Naive B cell (primary cell): ENCODE data around the gene SMIM35. TPM values are rescaled to one million over a fixed set of nuclear protein-coding genes. Genes with fewer than 3 reads are reported as not detected.

Source experiments
- ATAC-seq, 2 donors: fragments of 150-1000 bp; cut with Tn5 transposase; 2 replicates each; pipeline ENCODE4 v1.10.0; 2021; ENCODE audit warnings: low read depth in 2 of 2, mild to moderate bottlenecking in 2 of 2, moderate library complexity in 2 of 2
- DNase-seq: peaks from one replicate; pipeline ENCODE4 v3.0.0; 2022
- H3K27ac Mint-ChIP-seq, 6 donors: one replicate each; pipeline ENCODE4 v1.8.0; 2020 to 2022; ENCODE audit warnings: mild to moderate bottlenecking in 6 of 6, mixed read lengths in 6 of 6, moderate library complexity in 5 of 6, inconsistent platforms in 2 of 6
- H3K27me3 Mint-ChIP-seq, 3 donors: one replicate each; pipeline ENCODE4 v1.8.0; 2021 to 2022; ENCODE audit warnings: mixed read lengths in 3 of 3, mild to moderate bottlenecking in 1 of 3
- H3K36me3 Mint-ChIP-seq, 2 donors: one replicate each; pipeline ENCODE4 v1.8.0; 2020 to 2022; ENCODE audit warnings: mixed read lengths in 2 of 2, inconsistent platforms in 1 of 2, mild to moderate bottlenecking in 1 of 2
- H3K4me1 Mint-ChIP-seq, 3 donors: one replicate each; pipeline ENCODE4 v1.8.0; 2020 to 2022; ENCODE audit warnings: mixed read lengths in 3 of 3, inconsistent platforms in 1 of 3, mild to moderate bottlenecking in 1 of 3, moderate library complexity in 1 of 3
- H3K4me3 Mint-ChIP-seq, 8 donors: one replicate each; pipeline ENCODE4 v1.8.0; 2020 to 2022; ENCODE audit warnings: mild to moderate bottlenecking in 8 of 8, mixed read lengths in 8 of 8, moderate library complexity in 8 of 8, inconsistent platforms in 2 of 8
- H3K9me3 Mint-ChIP-seq, 7 donors: one replicate each; pipeline ENCODE4 v1.8.0; 2020 to 2022; ENCODE audit warnings: mixed read lengths in 7 of 7, mild to moderate bottlenecking in 5 of 7, inconsistent platforms in 2 of 7, moderate library complexity in 1 of 7
- polyA plus RNA-seq, 6 donors: library from polyadenylated mRNA; unstranded; fragments of 300-500 nt; fragmentation: Illumina TruSeq; gene quantifications; one replicate each; pipeline ENCODE4 v1.2.3, GENCODE V29; 2021; ENCODE audit warnings: low read depth in 6 of 6

The SMIM35 gene
- polyA plus RNA-seq, 6 donors from 2014 or later, result 0.77 to 3.4 (median 1.1) TPM

GRCh38 chr11:118120793-118121192 lies 34.0 kb upstream of the SMIM35 start:
- H3K36me3 Mint-ChIP-seq, result no peaks in the 10 kb centered on the region
- H3K4me3 Mint-ChIP-seq, result no peak overlapping the region
- H3K9me3 Mint-ChIP-seq, result peaks cover 0 to 2% (median 0%) of the 10 kb centered on the region in 7 donors
- no peak for DNase-seq
- no peak for ATAC-seq
- peaks cover 5 to 23% (median 10%) of the 10 kb centered on the region in 3 donors for H3K27me3 Mint-ChIP-seq
- H3K4me1 Mint-ChIP-seq, result peaks cover 8 to 29% (median 22%) of the 10 kb centered on the region in 3 donors
- peak overlapping the region in 1 of 6 donors; percentile 3 for H3K27ac Mint-ChIP-seq

- peaks cover 18 to 48% (median 29%) of the 10 kb centered on the region in 3 donors for H3K27me3 Mint-ChIP-seq
- H3K4me3 Mint-ChIP-seq, result peak overlapping the region in 4 of 8 donors; percentile 42 to 84 (median 67)
- H3K4me1 Mint-ChIP-seq, result peaks cover 8 to 38% (median 22%) of the 10 kb centered on the region in 3 donors
- no peak for DNase-seq
- ATAC-seq, result peak in 1 of 2 donors; percentile 97
- peak overlapping the region in 4 of 6 donors; percentile 14 to 95 (median 65) for H3K27ac Mint-ChIP-seq
- no peaks in the 10 kb centered on the region for H3K36me3 Mint-ChIP-seq
- H3K9me3 Mint-ChIP-seq, result peaks cover 0 to 2% (median 0%) of the 10 kb centered on the region in 7 donors
Observed at GRCh38 chr11:118117790-118118601, 31.2 kb upstream of the SMIM35 start.

- H3K9me3 Mint-ChIP-seq, result no peaks in the 10 kb centered on the region
- no peak for ATAC-seq
- H3K27me3 Mint-ChIP-seq, result peaks cover 28 to 56% (median 29%) of the 10 kb centered on the region in 3 donors
- H3K4me3 Mint-ChIP-seq, result no peak overlapping the region
- peaks cover 8 to 38% (median 22%) of the 10 kb centered on the region in 3 donors for H3K4me1 Mint-ChIP-seq
- H3K27ac Mint-ChIP-seq, result peak overlapping the region in 2 of 6 donors; percentile 42 to 75
- H3K36me3 Mint-ChIP-seq, result no peaks in the 10 kb centered on the region
- DNase-seq, result no peak
Observed at GRCh38 chr11:118115048-118115447, 28.3 kb upstream of the SMIM35 start.

- H3K27me3 Mint-ChIP-seq, result peaks cover 28 to 58% (median 35%) of the 10 kb centered on the region in 3 donors
- DNase-seq, result no peak
- no peaks in the 10 kb centered on the region for H3K9me3 Mint-ChIP-seq
- H3K4me3 Mint-ChIP-seq, result no peak overlapping the region
- H3K36me3 Mint-ChIP-seq, result no peaks in the 10 kb centered on the region
- no peak for ATAC-seq
- H3K27ac Mint-ChIP-seq, result no peak overlapping the region
- H3K4me1 Mint-ChIP-seq, result peaks cover 8 to 37% (median 22%) of the 10 kb centered on the region in 3 donors
Observed at GRCh38 chr11:118114266-118114665, 27.5 kb upstream of the SMIM35 start.

- peaks cover 3 to 23% (median 10%) of the 10 kb centered on the region in 3 donors for H3K4me1 Mint-ChIP-seq
- H3K36me3 Mint-ChIP-seq, result no peaks in the 10 kb centered on the region
- H3K4me3 Mint-ChIP-seq, result no peak overlapping the region
- H3K27ac Mint-ChIP-seq, result no peak overlapping the region
- ATAC-seq (no peak), DNase-seq (no peak)
- H3K9me3 Mint-ChIP-seq, result no peaks in the 10 kb centered on the region
- H3K27me3 Mint-ChIP-seq, result peaks cover 28 to 47% (median 40%) of the 10 kb centered on the region in 3 donors
Observed at GRCh38 chr11:118112711-118113430, 26.1 kb upstream of the SMIM35 start.

- no peaks in the 10 kb centered on the region for H3K36me3 Mint-ChIP-seq
- H3K9me3 Mint-ChIP-seq, result no peaks in the 10 kb centered on the region
- H3K27me3 Mint-ChIP-seq, result peaks cover 33 to 40% (median 38%) of the 10 kb centered on the region in 3 donors
- peaks cover 0 to 11% (median 0%) of the 10 kb centered on the region in 3 donors for H3K4me1 Mint-ChIP-seq
- no peak for ATAC-seq
- DNase-seq, result no peak
- H3K4me3 Mint-ChIP-seq, result no peak overlapping the region
- no peak overlapping the region for H3K27ac Mint-ChIP-seq
Observed at GRCh38 chr11:118111744-118112035, 24.9 kb upstream of the SMIM35 start.

GRCh38 chr11:118111019-118111743 lies 24.4 kb upstream of the SMIM35 start:
- H3K27ac Mint-ChIP-seq, result no peak overlapping the region

GRCh38 chr11:118109231-118109630 lies 22.5 kb upstream of the SMIM35 start:
- H3K27me3 Mint-ChIP-seq, result peaks cover 23 to 29% (median 24%) of the 10 kb centered on the region in 3 donors
- H3K4me1 Mint-ChIP-seq, result peaks cover 0 to 2% (median 0%) of the 10 kb centered on the region in 3 donors
- H3K36me3 Mint-ChIP-seq, result no peaks in the 10 kb centered on the region
- no peak overlapping the region for H3K4me3 Mint-ChIP-seq
- no peak overlapping the region for H3K27ac Mint-ChIP-seq
- no peaks in the 10 kb centered on the region for H3K9me3 Mint-ChIP-seq
- DNase-seq (no peak), ATAC-seq (no peak)

More at GRCh38 chr11:118111019-118111743, 24.4 kb upstream of the SMIM35 start:
- no peaks in the 10 kb centered on the region for H3K9me3 Mint-ChIP-seq
- H3K4me1 Mint-ChIP-seq, result peaks cover 0 to 11% (median 0%) of the 10 kb centered on the region in 3 donors
- no peak overlapping the region for H3K4me3 Mint-ChIP-seq
- H3K27me3 Mint-ChIP-seq, result peaks cover 33 to 40% (median 38%) of the 10 kb centered on the region in 3 donors
- no peaks in the 10 kb centered on the region for H3K36me3 Mint-ChIP-seq
- no peak for ATAC-seq
- DNase-seq, result no peak

GRCh38 chr11:118108513-118108912 lies 21.8 kb upstream of the SMIM35 start:
- no peak overlapping the region for H3K4me3 Mint-ChIP-seq

GRCh38 chr11:118106789-118107335 lies 20.1 kb upstream of the SMIM35 start:
- Mint-ChIP-seq H3K27me3 (peaks cover 10 to 20% (median 14%) of the 10 kb centered on the region in 3 donors), H3K4me3 (no peak overlapping the region), H3K4me1 (no peaks in the 10 kb centered on the region), H3K36me3 (no peaks in the 10 kb centered on the region), H3K9me3 (no peaks in the 10 kb centered on the region), H3K27ac (no peak overlapping the region)
- no peak for ATAC-seq
- DNase-seq, result no peak

More at GRCh38 chr11:118108513-118108912, 21.8 kb upstream of the SMIM35 start:
- Mint-ChIP-seq H3K36me3 (no peaks in the 10 kb centered on the region), H3K9me3 (no peaks in the 10 kb centered on the region), H3K4me1 (no peaks in the 10 kb centered on the region), H3K27me3 (peaks cover 19 to 25% (median 20%) of the 10 kb centered on the region in 3 donors), H3K27ac (no peak overlapping the region)
- DNase-seq (no peak), ATAC-seq (no peak)

- no peak for DNase-seq
- H3K27ac Mint-ChIP-seq, result no peak overlapping the region
- H3K9me3 Mint-ChIP-seq, result no peaks in the 10 kb centered on the region
- ATAC-seq, result no peak
- peaks cover 5 to 19% (median 6%) of the 10 kb centered on the region in 3 donors for H3K27me3 Mint-ChIP-seq
- no peak overlapping the region for H3K4me3 Mint-ChIP-seq
- no peaks in the 10 kb centered on the region for H3K36me3 Mint-ChIP-seq
- H3K4me1 Mint-ChIP-seq, result no peaks in the 10 kb centered on the region
Observed at GRCh38 chr11:118105657-118106305, 19.0 kb upstream of the SMIM35 start.

- H3K4me1 Mint-ChIP-seq, result no peaks in the 10 kb centered on the region
- peaks cover 5 to 10% (median 5%) of the 10 kb centered on the region in 3 donors for H3K27me3 Mint-ChIP-seq
- no peak overlapping the region for H3K4me3 Mint-ChIP-seq
- no peaks in the 10 kb centered on the region for H3K36me3 Mint-ChIP-seq
- DNase-seq (no peak), ATAC-seq (no peak)
- no peaks in the 10 kb centered on the region for H3K9me3 Mint-ChIP-seq
- no peak overlapping the region for H3K27ac Mint-ChIP-seq
Observed at GRCh38 chr11:118104491-118104890, 17.7 kb upstream of the SMIM35 start.
